Neural progenitor cell (in vitro differentiated cells): ENCODE measurements around the gene CHMP4B.

ENCODE experiments used
- CTCF ChIP-seq: fragments of 200-600 bp; sonication (generic); IDR thresholded peaks from 2 replicates; pipeline ENCODE4 v1.5.1; 2017; ENCODE audit warnings: antibody characterized with exemption, mild to moderate bottlenecking
- EZH2phosphoT487 ChIP-seq: fragments of 200-600 bp; sonication (generic); IDR thresholded peaks from 2 replicates; pipeline ENCODE4 v1.6.1; 2017; ENCODE audit warnings: antibody characterized with exemption

DNA sequence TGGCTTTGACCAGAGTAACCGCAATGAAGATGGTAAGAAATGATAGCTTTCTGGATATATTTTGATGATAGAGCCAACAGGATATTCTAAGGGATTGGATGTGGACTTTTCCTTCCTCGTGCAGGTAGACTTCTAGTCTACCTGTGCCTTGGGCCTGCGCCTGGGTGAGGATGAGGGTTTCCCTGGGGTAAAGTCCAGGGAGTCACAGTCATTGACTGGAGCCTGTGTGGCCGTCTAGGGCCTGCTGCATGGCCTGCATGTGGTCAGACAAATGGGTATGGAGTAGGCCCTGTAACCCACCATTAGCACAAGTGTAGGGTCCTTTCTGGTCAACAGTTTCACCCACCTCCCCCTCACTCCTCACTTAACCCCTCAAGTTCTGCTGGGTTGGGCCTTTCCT, 12.7 kb upstream of the CHMP4B start:
- TF ChIP-seq EZH2phosphoT487 (no peak), CTCF (no peak)
